ENCODE measurements around the gene OCRL.

DNA sequence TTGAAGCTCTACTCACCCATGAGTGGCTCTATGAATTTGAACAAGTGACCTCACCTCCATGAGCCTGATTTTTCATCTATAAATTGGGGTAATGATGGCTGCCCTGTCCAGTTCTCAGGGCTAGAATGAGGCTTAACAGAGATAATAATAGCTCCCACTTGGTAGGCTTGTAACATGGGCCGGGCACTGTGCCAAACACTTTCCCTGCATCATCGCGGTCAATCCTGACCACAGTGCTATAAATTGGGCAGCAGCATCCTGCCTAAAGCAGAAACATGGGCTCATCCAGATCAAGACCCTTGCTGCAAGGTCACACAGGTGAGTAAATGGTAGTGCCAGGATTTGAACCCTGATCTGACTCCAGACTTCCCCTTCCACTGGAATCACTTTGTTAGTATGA, 101.9 kb downstream of the OCRL start:
- TF ChIP-seq GATA3 (IDR thresholded peaks at IDR 0.05; ENCODE audit: low read depth, low read length), result no peak
- TF ChIP-seq GATA2 (IDR thresholded peaks at IDR 0.05; ENCODE audit: low read depth, low read length), result no peak
